ENCODE results near the gene CA5A.

CA5A gene

DNA sequence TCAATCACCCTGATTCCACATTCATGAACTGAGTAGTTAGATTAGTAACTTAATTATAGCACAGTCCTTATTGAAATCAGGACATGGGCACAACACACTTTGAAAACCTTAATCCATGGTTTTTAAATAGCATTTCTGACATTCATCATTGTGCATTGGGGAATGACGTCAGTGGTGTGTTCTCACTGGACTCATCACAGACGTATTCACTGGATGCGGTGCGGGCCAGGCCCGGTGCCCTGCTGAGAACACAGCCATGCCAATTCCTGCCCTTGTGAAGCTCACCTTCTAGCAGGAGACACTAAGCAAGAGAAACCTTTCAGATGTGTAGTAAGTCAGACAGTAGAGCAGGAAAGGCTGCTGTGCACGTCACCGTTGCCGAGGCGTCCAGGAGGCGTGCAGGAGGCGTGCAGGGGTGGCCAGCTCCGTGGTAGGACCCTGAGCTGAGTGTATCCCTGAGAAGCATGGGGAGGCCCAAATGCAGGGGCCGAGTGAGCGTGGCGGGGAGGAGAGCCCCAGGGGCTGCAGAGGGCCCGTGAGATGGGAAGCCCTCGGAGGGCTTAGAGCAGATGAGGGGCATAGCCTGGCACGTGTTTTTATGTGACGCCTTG is 27.8 kb upstream of the CA5A start:
- DNase-seq (ENCODE audit: low read depth in 2 of 2, low spot score in 1 of 2), result no peak

- DNase-seq (ENCODE audit: low read depth in 2 of 2, low spot score in 1 of 2), result peak; percentile 41 to 66
These were observed 27.1 kb upstream of the CA5A start for GRCh38 chr16:87963400-87963799.

- no peak for DNase-seq (ENCODE audit: low read depth in 2 of 2, low spot score in 1 of 2)
These were observed 25.3 kb upstream of the CA5A start for GRCh38 chr16:87961623-87962022.

DNA sequence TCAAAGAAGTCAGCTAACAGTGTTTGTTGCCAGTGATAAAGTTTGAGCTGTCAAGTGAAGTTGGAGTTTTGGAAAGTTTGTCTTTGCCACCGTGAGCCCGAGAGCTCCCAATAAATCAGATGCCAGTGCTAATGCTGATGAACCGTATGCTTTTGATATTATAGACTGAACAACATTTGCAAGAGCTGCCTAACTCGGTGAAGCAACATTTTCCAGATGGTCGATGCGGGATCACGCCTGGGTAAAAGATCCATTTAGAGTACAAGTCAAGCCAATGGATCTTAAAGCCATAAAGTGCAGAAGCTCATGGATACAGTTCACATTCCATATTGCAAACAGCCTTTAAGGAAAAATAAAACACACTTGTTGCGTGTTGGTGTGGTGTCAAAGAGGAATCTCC is 24.5 kb upstream of the CA5A start:
- DNase-seq (ENCODE audit: low read depth in 2 of 2, low spot score in 1 of 2), result no peak

DNA sequence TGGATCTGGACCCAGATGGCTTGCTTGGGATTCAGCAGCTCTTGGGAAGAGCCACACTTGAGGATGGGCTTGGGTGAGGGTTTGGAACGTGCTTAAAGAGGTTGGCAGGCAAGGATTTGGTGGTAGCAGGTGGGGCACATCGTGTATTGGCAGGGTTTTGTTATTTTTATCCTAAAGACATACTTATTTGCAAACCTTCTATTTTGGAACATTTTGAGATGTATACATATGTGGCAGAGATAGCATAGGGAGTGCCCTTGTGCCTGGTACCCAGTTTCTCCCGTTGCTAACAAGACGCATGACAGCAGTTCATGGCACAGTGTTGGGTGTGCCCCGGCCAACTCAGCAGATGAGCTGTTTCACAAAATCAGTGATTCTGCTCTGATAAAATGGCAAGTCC is 24.0 kb upstream of the CA5A start:
- no peak for DNase-seq (ENCODE audit: low read depth in 2 of 2, low spot score in 1 of 2)

DNA sequence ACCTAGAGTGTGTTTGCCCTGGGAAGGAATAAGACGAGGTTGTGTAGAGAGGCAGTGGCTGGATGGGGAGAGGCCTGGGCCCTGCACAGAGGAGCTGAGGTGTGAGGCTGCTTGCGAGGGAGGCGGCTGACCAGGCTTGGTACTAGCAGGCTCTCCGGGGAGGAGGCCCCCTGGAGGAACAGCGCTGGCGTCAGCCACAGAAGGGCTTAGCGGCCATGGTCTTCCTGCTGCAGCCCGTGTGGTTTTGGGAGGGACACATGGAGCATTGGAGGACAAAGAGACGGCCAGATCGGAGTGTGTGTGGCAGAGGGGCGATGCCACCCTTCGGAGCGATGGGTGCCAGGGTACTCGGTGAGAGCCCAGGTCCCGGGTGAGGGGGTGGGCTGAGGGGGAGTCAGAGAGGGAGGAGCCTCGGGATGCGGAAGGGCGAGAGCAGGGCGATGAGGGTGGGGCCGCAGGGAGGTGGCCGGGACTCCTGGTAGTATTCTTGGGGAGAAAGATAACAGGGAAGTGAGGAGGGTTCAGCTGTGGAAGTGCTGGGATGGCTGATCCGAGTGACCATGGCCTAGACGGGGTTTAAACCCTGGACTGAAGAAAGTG is 23.2 kb upstream of the CA5A start:
- no peak for DNase-seq (ENCODE audit: low read depth in 2 of 2, low spot score in 1 of 2)

DNA sequence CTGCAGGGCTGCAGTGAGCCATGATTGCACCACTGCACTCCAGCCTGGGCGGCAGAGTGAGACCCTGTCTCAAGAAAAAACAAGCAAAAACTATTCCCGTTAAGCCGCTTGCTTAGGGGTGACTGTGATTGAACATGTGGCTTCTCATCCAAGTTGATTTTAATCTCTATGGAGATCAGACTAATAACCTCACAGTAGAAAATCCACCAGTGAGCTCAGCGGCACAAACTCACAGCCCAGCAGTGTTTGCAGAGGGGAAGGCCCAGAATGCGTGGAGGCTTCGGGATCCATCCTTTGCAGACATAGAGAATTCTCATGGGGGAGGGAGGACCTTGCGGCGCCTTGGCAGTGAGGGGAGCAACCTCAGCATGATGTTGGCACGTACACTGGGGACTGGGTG is 22.3 kb upstream of the CA5A start:
- no peak for DNase-seq (ENCODE audit: low read depth in 2 of 2, low spot score in 1 of 2)

GRCh38 chr16:87957296-87958094 is 21.2 kb upstream of the CA5A start:
- DNase-seq (ENCODE audit: low read depth in 2 of 2, low spot score in 1 of 2), result no peak

DNA sequence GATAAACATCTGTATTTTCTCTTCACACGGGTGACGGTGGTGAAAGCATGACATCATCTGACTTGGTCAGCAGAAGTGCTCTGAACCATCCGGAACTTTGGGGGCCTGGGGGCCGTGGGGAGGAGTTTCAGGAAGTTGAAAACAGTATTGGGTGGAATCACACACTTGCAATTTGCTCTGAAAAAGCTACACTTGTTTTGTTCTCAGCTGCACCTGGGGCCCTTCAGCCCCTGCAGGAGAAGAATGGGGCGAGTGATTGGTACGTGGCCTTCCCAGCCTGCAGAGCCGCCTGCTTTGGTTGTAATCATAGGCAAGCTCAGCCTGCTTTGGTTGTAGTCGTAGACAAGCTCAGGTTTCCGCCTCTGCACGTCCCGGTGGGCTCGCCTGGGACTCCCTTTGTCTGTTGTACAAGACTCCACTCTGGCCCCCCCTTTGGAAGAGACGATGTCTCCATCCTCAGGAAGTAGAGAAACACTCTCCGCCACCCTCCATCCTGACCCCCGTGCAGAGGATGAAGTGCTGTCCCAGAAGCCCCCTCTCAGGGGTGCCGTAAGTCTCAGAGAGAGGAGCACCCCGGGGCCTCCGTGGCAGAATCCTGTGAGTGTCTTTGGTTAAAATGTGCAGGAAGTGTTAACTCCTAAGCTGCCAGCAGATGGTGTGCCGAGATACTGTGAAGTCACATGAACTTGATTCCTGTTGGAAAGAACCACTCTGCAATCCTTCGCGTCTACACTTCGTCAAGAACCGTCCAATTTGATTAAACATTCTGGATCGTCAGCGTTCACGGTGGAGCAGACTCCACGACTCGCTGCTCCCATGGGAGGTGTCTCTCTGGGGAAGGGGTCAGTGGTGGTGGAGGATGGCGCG is 20.3 kb upstream of the CA5A start:
- peak; percentile 43 to 62 for DNase-seq (ENCODE audit: low read depth in 2 of 2, low spot score in 1 of 2)

- no peak for DNase-seq (ENCODE audit: low read depth in 2 of 2, low spot score in 1 of 2)
These were observed 19.7 kb upstream of the CA5A start for GRCh38 chr16:87956098-87956364.

- DNase-seq (ENCODE audit: low read depth in 2 of 2, low spot score in 1 of 2), result no peak
These were observed 19.2 kb upstream of the CA5A start for GRCh38 chr16:87955302-87956097.

DNA sequence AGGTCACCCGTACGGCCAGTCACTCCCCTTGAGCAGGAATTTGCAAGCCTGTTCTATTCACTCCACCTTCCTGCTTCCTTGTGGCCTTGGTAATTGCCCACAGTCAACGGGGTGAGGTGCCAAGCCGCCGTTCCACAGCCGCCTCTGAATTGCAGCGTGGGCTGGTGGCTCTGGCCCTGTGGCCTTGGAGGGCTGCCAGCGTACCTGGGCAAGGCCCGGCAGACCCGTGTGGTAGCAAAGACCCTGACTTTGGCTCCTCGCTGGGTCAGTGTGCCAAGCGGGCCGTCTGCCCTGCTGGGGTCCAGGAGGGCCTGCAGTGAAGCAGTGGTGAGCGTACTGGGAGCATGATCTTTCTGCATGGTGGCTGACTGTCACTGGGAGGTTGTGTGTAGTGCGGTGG is 18.5 kb upstream of the CA5A start:
- no peak for DNase-seq (ENCODE audit: low read depth in 2 of 2, low spot score in 1 of 2)

DNA sequence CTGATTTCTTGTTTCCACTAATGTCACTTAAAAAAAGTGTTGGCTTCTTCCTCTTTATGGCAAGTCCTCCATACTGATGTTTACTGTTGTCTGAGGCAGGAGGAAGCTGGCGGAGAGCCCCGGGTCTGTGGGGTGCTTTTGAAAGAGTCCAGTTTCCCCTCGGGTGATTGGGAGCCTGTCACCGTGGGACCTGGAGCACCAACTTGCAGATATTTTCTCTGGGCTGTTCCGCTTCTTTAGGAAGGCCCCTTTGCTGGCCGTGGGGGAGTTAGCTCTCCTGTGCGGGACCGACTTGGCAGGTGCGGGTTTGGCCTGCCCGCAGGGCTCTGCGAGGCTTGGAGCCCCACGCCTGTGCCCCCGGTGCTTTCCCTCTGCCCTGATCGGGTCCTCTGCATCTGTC is 18.0 kb upstream of the CA5A start:
- DNase-seq (ENCODE audit: low read depth in 2 of 2, low spot score in 1 of 2), result no peak

DNA sequence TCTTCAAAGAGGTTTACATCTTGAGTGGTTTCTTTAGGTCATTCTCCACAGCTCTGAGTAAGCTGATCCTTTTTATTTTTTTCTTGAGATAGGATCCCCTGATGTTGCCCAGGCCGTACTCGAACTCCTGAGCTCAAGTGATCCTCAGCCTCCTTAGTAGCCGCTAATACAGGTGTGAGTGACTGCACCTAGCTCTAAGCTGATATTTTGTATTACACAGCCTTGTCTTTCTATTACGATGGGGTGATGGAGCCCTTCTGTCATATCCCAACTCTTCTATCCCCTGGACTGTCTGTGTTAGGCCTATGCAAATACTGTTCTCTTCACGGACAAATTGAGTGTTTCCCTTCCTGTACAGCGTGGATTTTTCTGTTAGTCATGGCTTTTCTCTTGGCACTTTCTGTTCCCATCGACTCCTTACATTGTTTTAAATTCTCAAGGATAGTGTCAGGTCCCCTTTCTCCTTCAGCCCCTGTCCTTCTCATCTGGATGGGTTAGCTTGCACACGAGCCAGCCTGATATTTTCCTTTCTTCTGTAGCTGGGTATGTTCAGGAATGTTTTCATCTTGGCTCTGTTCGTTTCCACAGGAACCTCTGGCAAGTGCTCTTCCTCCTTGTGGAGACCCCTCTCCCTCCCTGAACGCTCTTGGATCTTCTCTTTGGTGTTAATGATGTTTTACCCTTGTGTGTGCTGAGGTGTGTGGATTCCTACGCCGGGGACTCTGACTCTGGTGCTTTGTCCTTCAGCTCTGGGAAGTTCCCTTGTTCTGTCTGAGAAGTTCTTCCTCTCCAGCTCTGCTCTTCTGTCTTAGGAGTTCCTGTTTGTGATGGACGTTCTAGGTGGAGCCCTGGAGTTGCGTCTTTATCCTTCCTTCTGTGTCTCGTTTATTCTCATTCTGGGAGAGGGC is 17.2 kb upstream of the CA5A start:
- DNase-seq (ENCODE audit: low read depth in 2 of 2, low spot score in 1 of 2), result no peak

GRCh38 chr16:87952751-87953150 is 16.4 kb upstream of the CA5A start:
- no peak for DNase-seq (ENCODE audit: low read depth in 2 of 2, low spot score in 1 of 2)

GRCh38 chr16:87951552-87952538 is 15.5 kb upstream of the CA5A start:
- no peak for DNase-seq (ENCODE audit: low read depth in 2 of 2, low spot score in 1 of 2)

DNA sequence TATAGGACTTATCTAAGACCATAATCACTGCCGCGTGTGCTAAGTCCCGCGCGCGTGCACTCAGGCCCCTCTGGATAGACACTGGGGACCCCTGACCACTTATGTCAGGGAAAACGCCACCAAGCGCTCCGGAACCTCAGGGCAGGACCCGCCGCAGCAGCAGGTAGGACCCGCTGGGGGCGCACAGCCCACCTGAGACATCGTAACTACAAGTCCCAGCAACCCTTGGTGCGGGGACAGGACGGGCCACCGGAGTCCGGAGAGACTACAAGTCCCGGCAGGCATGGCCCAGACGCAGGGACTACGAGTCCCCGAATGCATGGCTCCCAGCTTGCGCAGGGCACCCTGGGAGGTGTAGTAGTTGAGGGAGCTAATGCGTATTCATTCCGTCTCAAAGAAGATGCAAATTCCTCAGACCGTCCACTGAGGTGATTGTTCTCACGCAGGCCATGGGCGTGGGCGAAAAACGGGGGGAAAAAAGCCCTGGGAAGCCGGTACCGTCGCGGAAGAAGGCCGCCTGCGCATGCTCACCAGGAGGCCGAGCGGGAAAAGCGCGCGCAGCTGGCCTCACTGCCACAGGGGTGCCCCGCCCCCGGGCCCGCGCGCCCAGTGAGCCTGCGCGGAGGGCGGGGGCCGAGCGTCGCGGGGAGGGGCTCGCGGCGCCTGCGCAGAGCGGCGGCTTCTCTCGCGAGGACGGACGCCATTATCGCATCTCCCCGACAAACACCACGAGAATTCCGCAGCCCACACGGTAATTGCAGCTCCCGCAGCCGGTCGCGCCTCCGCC is 14.6 kb upstream of the CA5A start, which contains the start of gene BANP:
Gene BANP, plus strand, starts transcription at position 670 of the 787 bp plus-strand sequence. CDS start 23,682 bp downstream, outside the sequence.
- DNase-seq (ENCODE audit: low read depth in 2 of 2, low spot score in 1 of 2), result peak; percentile 93 to 98
